ENCODE results near the gene FANCL. TPM values are rescaled to one million over a fixed set of nuclear protein-coding genes. Genes with fewer than 3 reads are reported as not detected.
"Not testable (repeated sequence)": the region's sequence is repeated elsewhere in the genome, so short reads cannot be mapped to it uniquely, and the experiment has no call there.

FANCL gene
- 23.3 TPM for total RNA-seq

DNA sequence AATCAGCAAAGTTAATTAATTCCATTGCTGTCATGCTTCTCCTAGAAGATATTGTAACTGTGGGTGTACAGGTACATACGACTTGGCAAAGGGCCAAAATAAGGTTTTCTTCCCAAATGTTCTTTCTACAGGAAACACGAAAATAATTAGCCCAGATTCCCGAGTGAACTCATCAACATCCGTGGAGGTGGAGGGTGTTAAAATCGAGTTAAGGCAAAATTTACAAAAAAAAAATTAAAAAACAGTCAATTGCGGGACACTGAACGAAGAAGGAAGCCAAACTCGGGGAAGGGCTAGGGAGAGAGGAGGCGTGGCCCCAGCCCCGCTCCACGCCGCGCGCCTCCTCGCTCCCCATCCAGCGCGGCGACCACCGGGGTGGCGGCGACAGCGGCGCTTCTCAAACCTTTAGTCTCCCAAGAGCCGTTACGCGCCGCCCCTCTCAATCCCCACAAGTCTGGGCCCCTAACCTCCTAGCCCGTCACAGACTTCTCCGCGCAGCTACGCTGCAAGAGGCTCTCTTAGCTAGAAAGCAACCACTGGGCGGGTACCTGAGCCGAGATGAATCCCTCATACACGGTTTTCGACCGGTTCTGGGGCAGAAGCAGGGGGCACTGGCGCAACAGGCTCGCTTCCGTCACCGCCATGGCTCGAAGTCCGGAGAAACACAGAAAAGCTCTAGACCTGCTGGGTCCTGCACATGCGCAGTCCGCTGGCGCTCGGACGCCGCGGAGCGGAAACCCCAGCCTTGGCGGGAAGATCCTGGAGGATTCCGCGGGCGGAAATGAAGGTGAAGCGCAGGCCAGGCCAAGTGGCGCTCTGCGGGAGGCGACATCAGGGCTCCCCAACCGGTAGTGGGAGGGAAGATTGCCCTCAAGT lies at the start of gene FANCL:
TSS of gene FANCL (minus strand) at position 656 of the 876 bp plus-strand sequence. CDS start at position 644, 12 bp downstream.
- H3K27me3 ChIP-seq, result no peaks in the 10 kb centered on the region
- H3K9me3 ChIP-seq, result no peaks in the 10 kb centered on the region
- no peak for DNase-seq (ENCODE audit: extremely low spot score in 2 of 2)
- peak within 1 kb of the TSS; percentile 59 to 84 for H3K4me3 ChIP-seq
- intact Hi-C loops (cut with DNase I), result no loop called here
- TF ChIP-seq POLR2A (IDR thresholded peaks at IDR 0.05), result no peak
- TF ChIP-seq POLR2AphosphoS5 (IDR thresholded peaks at IDR 0.05; ENCODE audit: insufficient read depth in 1 of 2, low read depth in 1 of 2), result peak; percentile 82 to 87
- H3K27ac ChIP-seq, result peak within 1 kb of the TSS; percentile 83
- no peaks in the 10 kb centered on the region for H3K36me3 ChIP-seq
- H3K4me1 ChIP-seq, result peaks cover 28% of the 10 kb centered on the region

DNA sequence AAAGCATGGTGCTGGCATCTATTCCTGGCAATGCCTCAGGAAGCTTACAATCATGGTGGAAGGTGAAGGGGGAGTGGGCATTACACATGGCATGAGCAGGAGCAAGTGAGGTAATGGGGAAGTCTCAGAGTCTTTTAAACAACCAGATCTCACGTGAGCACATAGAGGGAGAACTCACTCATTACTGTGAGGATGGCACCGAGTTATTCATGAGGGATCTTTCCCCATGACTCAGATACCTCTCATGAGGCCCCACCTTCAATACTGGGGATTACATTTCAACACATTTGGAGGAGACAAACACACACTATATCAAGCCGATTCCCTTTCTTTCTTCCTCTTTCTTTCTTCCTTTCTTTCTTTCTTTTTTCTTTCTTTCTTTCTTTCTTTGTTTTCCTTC lies 47.9 kb upstream of the FANCL start:
- no peaks in the 10 kb centered on the region for H3K36me3 ChIP-seq
- TF ChIP-seq POLR2A (IDR thresholded peaks at IDR 0.05) (no peak), POLR2AphosphoS5 (IDR thresholded peaks at IDR 0.05; ENCODE audit: insufficient read depth in 1 of 2, low read depth in 1 of 2) (no peak)
- TF ChIP-seq, protein P1, sequence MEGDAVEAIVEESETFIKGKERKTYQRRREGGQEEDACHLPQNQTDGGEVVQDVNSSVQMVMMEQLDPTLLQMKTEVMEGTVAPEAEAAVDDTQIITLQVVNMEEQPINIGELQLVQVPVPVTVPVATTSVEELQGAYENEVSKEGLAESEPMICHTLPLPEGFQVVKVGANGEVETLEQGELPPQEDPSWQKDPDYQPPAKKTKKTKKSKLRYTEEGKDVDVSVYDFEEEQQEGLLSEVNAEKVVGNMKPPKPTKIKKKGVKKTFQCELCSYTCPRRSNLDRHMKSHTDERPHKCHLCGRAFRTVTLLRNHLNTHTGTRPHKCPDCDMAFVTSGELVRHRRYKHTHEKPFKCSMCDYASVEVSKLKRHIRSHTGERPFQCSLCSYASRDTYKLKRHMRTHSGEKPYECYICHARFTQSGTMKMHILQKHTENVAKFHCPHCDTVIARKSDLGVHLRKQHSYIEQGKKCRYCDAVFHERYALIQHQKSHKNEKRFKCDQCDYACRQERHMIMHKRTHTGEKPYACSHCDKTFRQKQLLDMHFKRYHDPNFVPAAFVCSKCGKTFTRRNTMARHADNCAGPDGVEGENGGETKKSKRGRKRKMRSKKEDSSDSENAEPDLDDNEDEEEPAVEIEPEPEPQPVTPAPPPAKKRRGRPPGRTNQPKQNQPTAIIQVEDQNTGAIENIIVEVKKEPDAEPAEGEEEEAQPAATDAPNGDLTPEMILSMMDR (IDR thresholded peaks at IDR 0.05), result no peak
- H3K4me3 ChIP-seq, result no peak overlapping the region
- H3K9me3 ChIP-seq, result no peaks in the 10 kb centered on the region
- H3K27me3 ChIP-seq, result no peaks in the 10 kb centered on the region
- intact Hi-C loops (cut with DNase I), result no loop called here
- DNase-seq (ENCODE audit: extremely low spot score in 2 of 2), result no peak
- no peak overlapping the region for H3K27ac ChIP-seq
- H3K4me1 ChIP-seq, result no peaks in the 10 kb centered on the region

DNA sequence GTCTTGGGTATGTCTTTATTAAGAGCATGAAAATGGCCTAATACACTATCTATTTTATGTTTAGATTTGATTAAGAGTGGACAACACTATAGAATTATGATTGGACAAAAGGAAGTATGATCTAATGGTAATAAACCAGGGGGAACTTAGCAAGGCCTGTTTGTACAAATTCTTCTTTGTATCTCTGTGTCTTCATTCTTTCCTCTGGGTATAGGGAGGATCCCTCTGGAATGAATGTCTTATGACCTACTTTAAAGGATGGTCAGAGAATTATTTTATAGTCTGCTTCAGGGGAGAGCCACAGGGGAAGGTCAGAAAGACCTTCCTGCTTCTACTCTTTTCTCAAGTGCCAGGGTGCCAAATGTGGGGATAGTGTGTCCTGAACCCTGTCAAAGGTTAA lies 42.8 kb upstream of the FANCL start:
- Histone ChIP-seq H3K27ac (no peak overlapping the region), H3K36me3 (no peaks in the 10 kb centered on the region), H3K4me1 (no peaks in the 10 kb centered on the region), H3K4me3 (no peak overlapping the region), H3K9me3 (no peaks in the 10 kb centered on the region), H3K27me3 (no peaks in the 10 kb centered on the region)
- intact Hi-C loops (cut with DNase I), result no loop called here
- DNase-seq (ENCODE audit: extremely low spot score in 2 of 2), result no peak
- TF ChIP-seq POLR2A (IDR thresholded peaks at IDR 0.05) (no peak), POLR2AphosphoS5 (IDR thresholded peaks at IDR 0.05; ENCODE audit: insufficient read depth in 1 of 2, low read depth in 1 of 2) (no peak)
- TF ChIP-seq, protein P1 (IDR thresholded peaks at IDR 0.05), result no peak

DNA sequence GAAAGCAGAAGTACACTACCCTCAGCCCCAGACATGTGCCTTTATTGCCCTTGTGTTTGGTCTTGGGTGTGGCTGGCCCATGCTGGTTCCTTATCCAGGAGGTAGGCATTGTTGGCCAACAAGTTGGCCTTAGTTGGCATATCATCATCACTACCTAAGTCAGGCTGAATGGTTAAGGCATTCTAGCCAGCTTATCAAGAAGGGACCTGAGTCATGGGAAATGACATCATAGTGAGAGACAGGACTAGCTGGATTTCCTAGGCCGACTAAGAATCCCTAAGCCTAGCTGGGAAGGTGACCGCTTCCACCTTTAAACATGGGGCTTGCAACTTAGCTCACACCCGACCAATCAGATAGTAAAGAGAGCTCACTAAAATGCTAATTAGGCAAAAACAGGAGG lies 34.0 kb upstream of the FANCL start:
- H3K4me1 ChIP-seq; H3K36me3 ChIP-seq; H3K9me3 ChIP-seq; intact Hi-C loops (cut with DNase I); H3K27ac ChIP-seq; H3K27me3 ChIP-seq; H3K4me3 ChIP-seq; DNase-seq (ENCODE audit: extremely low spot score in 2 of 2): not testable (repeated sequence)

DNA sequence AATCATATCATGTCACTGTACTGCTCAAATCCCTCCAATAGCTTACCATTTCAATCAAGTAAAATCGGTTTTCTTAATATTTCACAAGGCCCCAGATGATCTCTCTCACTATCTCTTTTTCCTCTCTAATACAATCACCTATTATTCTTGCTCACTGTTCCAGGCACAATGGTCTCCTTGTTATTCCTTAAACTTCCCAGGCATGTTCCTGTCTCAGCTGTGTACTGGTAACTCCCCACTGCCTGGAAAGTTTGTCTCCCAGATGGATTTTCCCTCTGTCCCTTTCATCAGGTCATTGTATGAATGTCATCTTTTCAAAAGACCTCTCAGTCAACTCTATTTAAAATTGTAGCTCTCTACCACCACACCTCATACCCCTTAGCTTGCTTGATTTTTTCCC lies 30.7 kb upstream of the FANCL start:
- TF ChIP-seq POLR2A (IDR thresholded peaks at IDR 0.05), result no peak

DNA sequence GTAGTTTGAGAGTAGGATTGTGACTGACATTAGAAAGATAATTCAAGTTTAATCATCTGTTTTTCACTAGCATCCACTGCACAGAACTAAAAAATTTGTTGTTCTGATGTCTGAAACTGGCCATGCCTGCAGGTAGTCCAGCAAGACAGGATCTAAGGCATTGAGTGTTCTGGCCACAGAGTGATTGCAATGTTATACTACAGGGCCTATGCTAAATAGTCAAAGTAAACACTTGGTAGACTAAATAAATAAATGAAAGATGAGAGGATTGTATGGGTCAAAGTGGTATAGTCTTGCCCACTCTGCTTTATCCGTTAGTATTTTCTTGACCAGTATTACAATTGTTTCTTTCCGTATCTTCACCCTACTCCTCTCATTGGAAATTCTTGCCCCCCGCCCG lies 27.6 kb upstream of the FANCL start:
- DNase-seq (ENCODE audit: extremely low spot score in 2 of 2), result no peak

More for the DNA sequence above, 30.7 kb upstream of the FANCL start:
- Histone ChIP-seq H3K36me3 (no peaks in the 10 kb centered on the region), H3K27ac (no peak overlapping the region), H3K4me1 (no peaks in the 10 kb centered on the region), H3K9me3 (no peaks in the 10 kb centered on the region), H3K4me3 (no peak overlapping the region), H3K27me3 (no peaks in the 10 kb centered on the region)
- intact Hi-C loops (cut with DNase I), result no loop called here
- no peak for DNase-seq (ENCODE audit: extremely low spot score in 2 of 2)

More for the DNA sequence above, 27.6 kb upstream of the FANCL start:
- H3K36me3 ChIP-seq, result no peaks in the 10 kb centered on the region
- H3K27ac ChIP-seq, result no peak overlapping the region
- TF ChIP-seq, protein P1 (IDR thresholded peaks at IDR 0.05), result no peak
- TF ChIP-seq POLR2A (IDR thresholded peaks at IDR 0.05) (no peak), POLR2AphosphoS5 (IDR thresholded peaks at IDR 0.05; ENCODE audit: insufficient read depth in 1 of 2, low read depth in 1 of 2) (no peak)
- H3K4me1 ChIP-seq, result no peaks in the 10 kb centered on the region
- intact Hi-C loops (cut with DNase I), result no loop called here
- no peaks in the 10 kb centered on the region for H3K9me3 ChIP-seq
- H3K4me3 ChIP-seq, result no peak overlapping the region
- no peaks in the 10 kb centered on the region for H3K27me3 ChIP-seq

Data from vagina (tissue), 2 donors.